A549 treated with RU486 at 1 μM for 4 hours (cell line): ENCODE data around the gene CEP85. TPM values are rescaled to one million over a fixed set of nuclear protein-coding genes. Genes with fewer than 3 reads are reported as not detected.

ENCODE experiments used
- total RNA-seq: library from RNA; stranded (reverse); fragments of 200-300 nt; extraction: Qiagen RNA extraction; gene quantifications from 5 replicates; pipeline ENCODE4 v1.2.3, GENCODE V29; 2022; ENCODE audit warnings: low read depth

CEP85 gene, protein sequence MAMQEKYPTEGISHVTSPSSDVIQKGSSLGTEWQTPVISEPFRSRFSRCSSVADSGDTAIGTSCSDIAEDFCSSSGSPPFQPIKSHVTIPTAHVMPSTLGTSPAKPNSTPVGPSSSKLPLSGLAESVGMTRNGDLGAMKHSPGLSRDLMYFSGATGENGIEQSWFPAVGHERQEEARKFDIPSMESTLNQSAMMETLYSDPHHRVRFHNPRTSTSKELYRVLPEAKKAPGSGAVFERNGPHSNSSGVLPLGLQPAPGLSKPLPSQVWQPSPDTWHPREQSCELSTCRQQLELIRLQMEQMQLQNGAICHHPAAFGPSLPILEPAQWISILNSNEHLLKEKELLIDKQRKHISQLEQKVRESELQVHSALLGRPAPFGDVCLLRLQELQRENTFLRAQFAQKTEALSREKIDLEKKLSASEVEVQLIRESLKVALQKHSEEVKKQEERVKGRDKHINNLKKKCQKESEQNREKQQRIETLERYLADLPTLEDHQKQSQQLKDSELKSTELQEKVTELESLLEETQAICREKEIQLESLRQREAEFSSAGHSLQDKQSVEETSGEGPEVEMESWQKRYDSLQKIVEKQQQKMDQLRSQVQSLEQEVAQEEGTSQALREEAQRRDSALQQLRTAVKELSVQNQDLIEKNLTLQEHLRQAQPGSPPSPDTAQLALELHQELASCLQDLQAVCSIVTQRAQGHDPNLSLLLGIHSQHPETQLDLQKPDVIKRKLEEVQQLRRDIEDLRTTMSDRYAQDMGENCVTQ
- 12.2 to 15.1 TPM (median 13.6 TPM) in 5 replicates for total RNA-seq

DNA sequence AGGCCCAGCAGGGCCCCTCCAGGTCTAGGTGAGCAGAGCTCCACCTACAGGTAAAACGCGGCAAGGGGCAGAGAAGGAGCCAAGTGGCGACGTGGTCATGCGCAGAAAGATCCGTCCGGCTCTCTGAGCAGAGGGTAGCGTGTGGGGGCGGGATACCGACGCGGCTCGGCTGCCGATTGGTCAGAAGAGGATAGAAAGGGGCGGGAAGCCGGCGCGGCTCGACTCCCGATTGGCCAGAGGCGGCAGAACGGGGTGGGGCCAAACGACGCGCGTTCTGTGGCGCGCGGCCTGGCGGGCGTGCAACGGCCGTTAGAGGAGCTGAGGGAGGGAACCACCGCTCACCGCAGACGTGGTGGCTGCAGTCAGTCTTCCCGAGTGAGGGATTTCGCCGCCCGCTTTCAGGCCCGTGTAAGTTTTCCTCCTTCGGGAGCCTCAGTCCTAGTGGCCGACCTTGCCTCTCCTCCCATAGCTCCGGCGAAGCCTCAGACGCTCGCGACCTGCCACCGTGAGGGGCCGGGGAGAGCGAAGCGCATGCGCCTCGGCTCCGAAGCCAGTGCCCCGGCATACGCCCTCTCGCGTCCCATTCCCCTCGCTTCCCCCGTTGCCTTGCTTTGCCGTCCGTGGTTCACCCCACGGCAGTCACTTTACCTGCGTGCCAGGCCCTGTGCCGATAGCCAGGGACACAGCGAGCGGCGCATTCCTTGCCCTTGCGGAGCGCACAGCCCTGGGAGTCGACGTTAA, at the start of gene CEP85:
Gene CEP85 (plus strand): TSS at position 298 of the 741 bp plus-strand sequence. CDS start 5,584 bp downstream, outside the sequence.

DNA sequence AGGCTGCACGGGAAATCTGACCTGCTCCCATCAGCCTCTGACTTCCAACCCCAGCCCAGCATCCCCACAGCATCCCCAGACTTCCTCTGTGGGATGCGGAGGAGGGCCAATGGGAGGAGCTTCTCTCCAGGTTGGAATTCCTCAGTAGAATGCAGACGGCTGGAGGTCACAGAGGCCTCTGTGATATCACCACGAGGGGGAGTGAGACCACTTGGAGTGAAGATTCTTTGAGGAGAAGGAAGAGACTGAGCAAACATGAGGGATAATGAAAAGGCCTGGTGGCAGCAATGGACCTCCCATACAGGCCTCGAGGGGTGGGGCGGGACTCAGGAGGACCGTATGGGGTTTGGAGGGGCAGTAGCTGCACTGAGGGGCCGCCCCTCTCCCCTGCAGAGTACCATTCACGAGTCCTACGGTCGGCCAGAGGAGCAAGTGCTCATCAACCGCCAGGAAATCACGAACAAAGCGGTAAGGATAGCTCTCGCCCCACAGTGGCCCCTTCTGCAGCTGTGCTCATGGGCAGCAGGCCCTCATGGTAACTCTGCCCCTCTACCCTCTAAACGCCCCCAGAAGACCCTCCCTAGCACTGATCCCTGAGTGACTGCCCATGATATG, 43.5 kb upstream of the CEP85 start, which contains the start of gene CATSPER4:
Gene CATSPER4 (plus strand): TSS at position 230 of the 615 bp plus-strand sequence. CDS start 26 bp downstream, at position 256.

DNA sequence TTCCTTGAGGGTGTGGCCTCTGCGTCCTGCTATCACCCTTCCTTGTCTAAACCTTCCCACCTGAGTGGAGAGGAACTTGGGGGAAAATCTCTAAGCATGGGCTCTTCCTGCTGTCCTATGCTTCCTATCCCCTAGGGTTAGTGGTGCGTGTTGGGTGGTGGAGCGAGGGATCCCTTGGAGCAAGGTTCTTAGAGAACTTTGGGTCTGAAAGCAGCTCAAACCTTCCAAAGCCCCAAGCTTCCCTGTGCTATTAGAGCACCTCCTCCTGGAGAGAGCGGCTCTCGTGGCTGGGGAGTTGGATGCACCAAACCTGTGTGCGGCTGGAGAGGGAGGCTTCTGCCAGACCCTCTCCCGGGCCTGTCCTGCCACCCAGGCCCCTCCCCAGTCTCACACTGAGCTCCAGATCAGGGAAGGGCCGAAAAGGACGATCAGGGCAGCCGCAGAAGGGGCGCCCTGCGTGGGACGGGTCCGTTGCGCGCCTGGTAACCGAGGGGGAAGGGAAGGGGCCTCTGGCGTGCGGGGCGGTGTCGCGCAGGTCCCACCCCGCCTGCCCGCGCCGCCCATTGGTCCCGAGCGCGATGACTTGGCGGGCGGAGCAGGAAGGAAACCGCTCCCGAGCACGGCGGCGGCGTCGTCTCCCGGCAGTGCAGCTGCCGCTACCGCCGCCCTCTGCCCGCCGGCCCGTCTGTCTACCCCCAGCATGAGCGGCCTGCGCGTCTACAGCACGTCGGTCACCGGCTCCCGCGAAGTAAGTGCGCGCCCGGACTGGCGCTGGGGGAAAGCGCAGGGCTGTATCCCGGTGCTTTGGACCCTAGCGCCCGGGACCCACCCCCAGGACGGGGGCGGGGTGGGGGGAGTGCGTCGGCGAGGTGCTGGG, 45.7 kb downstream of the CEP85 start, which contains the start of gene SH3BGRL3:
Gene SH3BGRL3 (plus strand): TSS at position 631 of the 877 bp plus-strand sequence. CDS start 70 bp downstream, at position 701.

DNA sequence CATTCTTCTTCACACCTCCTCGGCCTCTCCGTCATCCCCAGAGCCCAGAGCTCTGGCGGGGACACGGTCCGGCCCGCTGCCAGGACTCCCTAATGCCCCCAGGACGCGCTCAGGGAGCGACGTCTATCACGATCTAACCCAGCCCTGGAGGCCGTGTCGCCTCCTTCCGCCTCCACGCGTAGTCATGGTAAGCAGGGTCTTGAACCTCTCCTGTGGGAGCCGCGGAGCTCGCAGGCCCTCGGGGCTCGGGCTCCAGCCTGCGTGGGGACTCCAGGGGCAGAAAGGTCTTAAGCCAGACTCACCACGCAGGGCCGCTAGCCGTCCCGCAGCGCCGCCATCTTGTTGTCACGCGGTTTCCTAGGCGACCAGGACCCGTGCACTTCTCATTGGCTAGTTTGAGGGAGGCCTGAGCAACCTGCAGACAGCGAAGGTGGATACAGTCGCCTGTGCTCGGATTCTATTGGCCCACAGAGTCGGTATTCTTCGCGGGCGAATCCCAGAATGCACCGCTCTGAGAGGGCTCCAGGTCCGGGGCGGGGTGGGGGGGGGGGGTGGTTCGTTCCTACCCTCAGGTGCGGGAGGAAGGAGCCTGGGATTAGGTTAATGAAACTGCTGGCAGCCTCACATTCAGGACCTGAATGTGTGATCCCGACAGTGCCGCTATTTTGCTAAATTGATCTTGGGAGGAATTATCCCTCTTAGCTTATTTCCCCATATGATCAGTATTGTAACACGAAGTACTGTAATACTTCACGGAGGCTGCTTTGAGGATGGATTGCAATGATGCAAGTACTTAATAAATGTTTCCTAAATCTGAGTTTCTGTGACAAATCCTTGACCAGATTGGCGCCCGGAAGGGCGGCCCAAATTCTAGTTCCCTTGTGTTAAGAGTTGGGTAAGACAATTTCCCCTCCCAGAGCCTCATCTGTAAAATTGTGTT, 72.6 kb downstream of the CEP85 start, which contains the start of gene UBXN11:
Gene UBXN11 (minus strand): TSS at position 347 of the 940 bp plus-strand sequence. CDS start 3,753 bp downstream, outside the sequence.

DNA sequence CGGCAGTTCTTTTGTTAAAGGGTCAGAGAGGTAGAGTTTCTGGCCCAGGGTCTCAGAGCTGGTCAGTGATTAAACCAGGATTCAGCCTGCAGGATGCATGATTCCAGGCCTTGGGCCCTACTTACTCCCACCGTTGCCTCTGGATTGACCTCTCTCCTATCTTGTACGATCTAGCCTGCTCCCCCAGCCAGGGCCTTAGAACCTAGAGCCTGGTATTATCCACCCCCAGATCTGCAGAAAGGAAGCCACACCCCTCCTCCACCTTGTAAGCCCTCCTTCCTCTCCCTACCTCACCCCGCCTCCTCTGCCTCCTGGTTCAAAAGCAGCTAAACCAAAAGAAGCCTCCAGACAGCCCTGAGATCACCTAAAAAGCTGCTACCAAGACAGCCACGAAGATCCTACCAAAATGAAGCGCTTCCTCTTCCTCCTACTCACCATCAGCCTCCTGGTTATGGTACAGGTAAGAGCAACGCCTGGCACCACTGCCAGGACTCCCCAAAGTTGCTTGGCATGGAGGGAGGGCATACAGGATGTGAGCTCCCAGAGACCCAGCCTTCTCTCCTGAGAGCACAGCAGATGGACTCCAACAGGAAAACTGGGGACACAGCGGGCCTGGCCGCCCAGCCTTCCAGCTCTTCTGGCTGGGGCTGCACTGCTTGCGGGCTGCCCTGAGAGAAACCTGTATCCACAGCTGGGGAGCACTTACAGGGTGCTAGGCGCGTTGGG, 83.8 kb downstream of the CEP85 start, which contains the start of gene CD52:
Gene CD52 (plus strand): TSS at position 347 of the 726 bp plus-strand sequence. CDS start 60 bp downstream, at position 407.

Other genes with a start within 250 kb of the CEP85 start
- 6.1 to 7.9 TPM (median 6.8 TPM) in 5 replicates for gene PAFAH2, start 236.1 kb upstream of the CEP85 start, total RNA-seq
- gene EXTL1, start 212.4 kb upstream of the CEP85 start, total RNA-seq, result not detected in 5 replicates
- 0.08 to 0.13 TPM in 2 of 5 replicates, not detected in the others for gene SLC30A2, start 188.1 kb upstream of the CEP85 start, total RNA-seq
- gene TRIM63, start 166.6 kb upstream of the CEP85 start, total RNA-seq, result 0.07 to 0.08 TPM in 2 of 5 replicates, not detected in the others
- gene PDIK1L, start 122.4 kb upstream of the CEP85 start, total RNA-seq, result 0.73 to 2.3 TPM (median 1.9 TPM) in 5 replicates
- gene FAM110D, start 75.1 kb upstream of the CEP85 start, total RNA-seq, result 0.06 TPM in 1 of 5 replicates, not detected in the others
- gene C1orf232, start 65.2 kb upstream of the CEP85 start, total RNA-seq, result not detected in 5 replicates
- 52.3 to 67.9 TPM (median 66.6 TPM) in 5 replicates for gene ZNF593, start 64.3 kb upstream of the CEP85 start, total RNA-seq
- 0.36 TPM in 1 of 5 replicates, not detected in the others for gene ZNF593OS, start 62.4 kb upstream of the CEP85 start, total RNA-seq
- gene CNKSR1, start 56.7 kb upstream of the CEP85 start, total RNA-seq, result 0.13 to 0.35 TPM (median 0.30 TPM) in 5 replicates
- not detected in 5 replicates for gene CATSPER4, start 43.6 kb upstream of the CEP85 start, total RNA-seq
- gene SH3BGRL3, start 45.9 kb downstream of the CEP85 start, total RNA-seq, result 116 to 199 TPM (median 158 TPM) in 5 replicates
- 11.1 to 17.7 TPM (median 16.8 TPM) in 5 replicates for gene UBXN11, start 72.4 kb downstream of the CEP85 start, total RNA-seq
- not detected in 5 replicates for gene CD52, start 83.8 kb downstream of the CEP85 start, total RNA-seq
- 0.48 to 2.0 TPM (median 1.4 TPM) in 5 replicates for gene CRYBG2, start 119.9 kb downstream of the CEP85 start, total RNA-seq
- not detected in 5 replicates for gene ZNF683, start 138.6 kb downstream of the CEP85 start, total RNA-seq
- 0.03 TPM in 1 of 5 replicates, not detected in the others for gene LIN28A, start 176.6 kb downstream of the CEP85 start, total RNA-seq
- 21.2 to 26.7 TPM (median 23.1 TPM) in 5 replicates for gene DHDDS, start 198.1 kb downstream of the CEP85 start, total RNA-seq
- gene HMGN2, start 238.2 kb downstream of the CEP85 start, total RNA-seq, result 305 to 414 TPM (median 361 TPM) in 5 replicates